NCI-H2196 (cell line): Measurements from ENCODE around the gene ZDHHC1.
"Not testable (repeated sequence)": the region's sequence is repeated elsewhere in the genome, so short reads cannot be mapped to it uniquely, and the experiment has no call there.

ENCODE experiments used
- DNase-seq: peaks from one replicate; lab custom pipeline; 2025; ENCODE audit not compliant: unreplicated experiment; lab: John Stamatoyannopoulos, UW

Gene ZDHHC1

DNA sequence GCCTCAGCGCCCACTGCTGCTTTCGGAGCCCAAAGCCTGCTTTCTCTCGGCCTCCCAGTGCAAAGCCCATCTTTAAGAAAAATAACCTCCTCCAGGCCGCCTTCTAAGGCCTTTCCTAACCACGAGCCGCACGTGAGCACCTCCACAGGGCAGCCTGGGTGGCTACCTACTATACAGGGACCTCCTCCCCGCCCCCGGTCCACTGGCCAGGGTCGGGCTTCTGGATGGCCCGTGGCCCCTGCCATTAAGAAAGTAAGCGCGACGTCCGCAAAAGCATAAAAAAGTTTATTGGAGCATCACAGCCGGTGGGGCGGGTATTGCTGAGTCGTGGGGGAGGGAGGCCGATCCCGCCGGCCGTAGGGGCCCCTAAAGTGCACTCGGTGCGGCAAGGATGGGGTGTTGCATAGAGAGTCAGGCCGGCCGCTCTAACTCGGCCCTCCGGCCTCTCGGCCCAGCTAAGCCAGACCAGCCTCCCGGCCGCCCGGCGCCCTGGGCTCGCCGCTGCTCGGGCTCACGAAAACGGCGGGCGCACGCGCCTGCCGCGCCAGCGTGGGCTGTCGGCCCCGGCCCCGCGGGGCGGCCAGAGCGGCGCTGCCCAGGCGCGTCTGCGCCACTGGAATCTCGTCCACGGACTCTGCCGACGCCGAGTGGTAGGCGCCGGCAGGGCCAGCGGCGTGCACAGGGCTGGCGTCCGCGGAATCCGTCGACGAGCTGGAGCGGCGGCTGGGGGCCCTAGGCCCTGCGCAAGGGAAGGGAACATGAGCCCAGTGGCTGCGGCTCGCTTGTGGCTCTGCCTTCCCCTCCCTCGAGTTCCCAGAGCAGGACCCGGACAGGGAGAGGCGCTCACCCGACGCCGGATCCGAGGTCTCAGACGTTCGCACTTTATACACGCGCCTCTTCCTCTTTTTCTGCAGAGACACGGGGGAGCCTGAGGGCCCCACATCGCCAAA, 21.8 kb downstream of the ZDHHC1 start:
- no peak for DNase-seq

- no peak for DNase-seq
Observed at GRCh38 chr16:67393788-67394154, 22.5 kb downstream of the ZDHHC1 start.

DNA sequence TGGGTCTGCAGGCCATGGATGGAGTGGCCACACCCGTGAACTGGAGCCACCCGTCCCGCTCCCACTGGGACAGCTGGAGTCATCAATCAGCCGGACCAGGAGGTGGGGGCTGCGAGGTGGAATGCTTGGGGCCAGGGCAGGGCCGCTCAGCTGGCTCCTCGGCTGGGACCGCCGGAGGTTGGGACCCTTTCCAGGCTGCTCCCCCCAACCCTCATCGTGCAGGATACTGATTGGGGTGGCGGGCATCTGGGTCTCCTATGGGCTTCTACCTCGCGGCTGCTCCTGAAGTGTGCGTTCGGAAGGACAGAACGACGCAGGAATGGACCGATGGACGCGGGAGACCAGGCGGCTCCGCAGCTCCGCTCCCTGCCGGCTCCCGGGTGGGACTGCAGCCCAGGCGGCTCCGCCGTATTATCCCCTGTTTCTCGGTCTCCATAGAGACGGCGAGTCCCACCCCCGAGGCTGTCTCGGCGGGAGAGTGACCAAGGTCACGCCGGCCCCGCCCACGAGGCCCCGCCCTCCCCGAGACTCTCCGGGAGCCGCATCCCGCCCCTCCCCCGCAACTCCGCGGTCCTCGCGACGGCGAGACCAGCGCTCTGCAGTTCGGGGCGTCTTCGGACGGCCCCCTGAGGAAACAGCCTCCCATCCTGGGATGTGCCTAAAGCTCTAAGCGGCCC, 23.0 kb downstream of the ZDHHC1 start, which contains the start of gene TPPP3:
TSS of gene TPPP3 (minus strand) at position 388 of the 677 bp plus-strand sequence. CDS start 2,387 bp downstream, outside the sequence.
- peak; percentile 71 for DNase-seq

- DNase-seq, result no peak
Observed at GRCh38 chr16:67392301-67393059, 23.8 kb downstream of the ZDHHC1 start.

DNA sequence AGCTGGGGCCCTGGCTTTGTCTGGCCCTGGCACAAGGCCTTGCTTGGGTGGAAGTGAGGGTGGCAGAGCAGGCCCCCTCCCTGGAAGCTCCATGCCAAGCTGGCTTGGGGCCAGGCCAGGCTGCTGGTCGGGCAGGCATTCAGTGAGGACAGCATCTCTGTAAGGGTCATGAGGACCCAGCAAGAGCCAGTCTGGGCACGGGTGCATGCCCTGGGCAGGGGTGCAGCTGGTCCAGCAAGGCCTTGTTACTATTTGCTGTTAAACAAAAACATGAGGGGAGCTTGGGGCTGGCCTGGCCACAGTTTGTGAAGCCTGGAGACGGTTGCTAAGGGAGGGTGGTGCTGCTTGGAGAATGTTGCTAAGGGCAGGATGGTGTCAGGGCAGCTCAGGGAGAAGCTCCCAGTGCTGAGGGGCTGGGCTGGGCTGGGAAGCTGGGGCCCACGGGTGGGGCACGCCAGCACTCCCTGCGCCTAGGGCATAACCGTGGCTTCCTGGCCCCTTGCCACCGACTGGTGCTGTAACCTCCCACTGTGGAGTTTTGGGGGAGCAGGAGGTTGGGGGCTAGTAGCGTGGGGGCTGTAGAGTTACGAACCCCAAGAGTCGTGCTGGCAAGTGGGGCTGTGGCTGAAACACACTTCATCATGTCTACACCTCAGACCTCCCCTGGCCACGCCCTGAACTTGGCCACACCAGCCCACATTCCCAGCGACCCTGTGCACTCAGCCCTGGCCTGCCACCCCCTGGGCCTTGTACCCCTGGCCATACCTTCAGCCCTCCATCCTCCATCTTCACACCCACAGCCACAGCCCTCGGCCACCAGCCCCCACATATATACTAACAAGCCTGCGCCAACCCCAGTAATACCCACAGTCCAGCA, 24.6 kb downstream of the ZDHHC1 start:
- peak; percentile 69 for DNase-seq

GRCh38 chr16:67390816-67391423, 25.4 kb downstream of the ZDHHC1 start:
- no peak for DNase-seq

GRCh38 chr16:67389911-67390815, 26.1 kb downstream of the ZDHHC1 start:
- no peak for DNase-seq

DNA sequence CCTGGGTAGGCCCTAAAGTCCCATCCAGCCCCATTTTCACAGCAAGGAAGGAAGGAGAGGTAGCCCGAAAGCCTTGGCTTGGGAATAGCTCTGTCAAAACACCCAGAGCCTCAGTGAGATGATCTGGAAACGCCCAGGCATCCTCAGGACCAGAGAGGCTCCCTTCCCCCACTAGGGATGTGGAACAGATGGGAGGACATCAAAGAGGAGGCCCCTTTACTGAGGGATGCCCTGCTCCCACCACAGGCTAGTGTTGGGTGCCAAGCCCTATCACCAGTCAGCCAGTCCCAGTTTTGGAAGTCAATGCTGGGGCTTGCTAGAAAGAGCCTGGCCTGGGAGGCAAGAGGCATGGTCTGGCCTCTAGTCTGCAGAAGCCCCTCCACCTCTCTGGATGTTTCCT, 27.7 kb downstream of the ZDHHC1 start:
- DNase-seq, result no peak

DNA sequence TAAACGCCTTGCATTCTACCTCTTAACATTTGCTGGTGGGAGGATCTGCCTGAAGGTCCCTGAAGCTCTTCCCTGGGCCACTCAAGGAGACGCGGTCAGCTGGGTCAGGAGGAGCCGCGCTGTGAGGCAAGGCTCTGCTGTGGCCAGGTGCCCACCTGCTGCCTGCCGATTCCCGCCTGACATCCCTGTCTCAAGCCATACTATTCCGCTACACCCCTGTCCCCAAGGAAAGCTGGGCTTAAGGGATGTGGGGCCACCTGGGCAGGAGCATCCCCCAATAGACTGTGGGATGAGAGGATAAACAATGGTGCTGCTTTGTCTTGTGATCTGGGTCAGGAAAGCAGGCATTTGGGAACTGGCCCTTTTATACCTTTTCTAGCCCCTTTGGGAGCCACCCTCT, 28.1 kb downstream of the ZDHHC1 start:
- no peak for DNase-seq

DNA sequence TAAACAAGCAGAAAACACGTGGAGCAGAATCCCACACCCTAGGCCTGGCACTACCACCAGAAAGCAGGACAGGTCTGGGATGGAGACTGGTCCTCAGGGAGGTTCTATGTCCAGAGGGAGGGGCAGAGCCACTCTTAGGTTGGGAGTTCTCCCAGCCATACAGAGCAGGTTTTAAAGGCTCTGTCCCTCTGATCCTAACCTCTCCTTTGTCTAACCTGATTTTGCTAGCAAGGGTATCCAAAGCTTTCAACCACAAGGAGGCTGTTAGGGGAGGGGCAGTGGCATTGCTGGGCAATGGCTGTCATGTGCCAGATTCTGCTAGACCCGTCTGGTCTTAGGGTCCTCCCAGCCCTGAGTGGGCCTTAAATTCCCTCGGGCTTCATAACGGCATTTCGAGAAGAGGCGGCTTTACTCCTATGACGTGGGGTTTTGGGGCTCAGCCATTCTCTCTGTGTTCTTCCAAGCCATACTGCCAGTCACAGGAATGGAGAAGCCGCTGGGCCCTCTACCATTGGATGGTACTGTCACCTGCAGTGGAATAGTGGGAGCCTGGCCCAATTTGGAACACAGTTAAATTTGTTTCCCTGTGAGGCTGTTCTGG, 28.7 kb downstream of the ZDHHC1 start:
- no peak for DNase-seq

DNA sequence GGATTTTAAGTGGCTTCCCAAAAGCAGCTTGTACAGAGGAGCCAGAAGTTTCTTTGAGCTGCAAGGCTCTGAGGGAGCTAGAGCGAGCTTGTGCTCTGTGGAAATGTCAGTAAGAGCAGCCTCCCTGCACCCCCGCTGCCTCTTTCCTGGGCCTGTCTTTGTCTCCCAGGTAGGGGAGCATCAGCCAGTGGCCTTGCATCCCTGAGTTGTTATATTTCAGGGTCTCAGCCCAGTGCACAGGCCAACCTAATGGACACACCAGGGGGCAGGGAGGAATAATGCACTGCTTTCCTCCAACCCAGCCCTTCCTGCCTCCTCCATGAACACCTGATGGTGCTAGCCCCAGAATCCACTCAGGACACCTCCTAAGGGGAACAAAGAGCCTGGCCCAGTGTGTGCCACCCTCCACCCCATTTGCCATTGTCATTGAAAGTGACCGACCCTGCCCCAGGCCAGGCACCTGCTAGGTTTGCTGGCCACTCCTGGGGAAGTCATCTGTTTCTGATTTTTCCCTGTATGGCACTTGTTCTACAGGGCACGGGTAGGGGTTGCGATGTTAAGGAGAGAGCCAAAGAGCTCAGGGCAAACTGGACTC, 29.3 kb downstream of the ZDHHC1 start:
- DNase-seq, result no peak

- DNase-seq, result no peak
Observed at GRCh38 chr16:67384778-67385510, 31.3 kb downstream of the ZDHHC1 start.

GRCh38 chr16:67383284-67383683, 33.0 kb downstream of the ZDHHC1 start:
- no peak for DNase-seq

DNA sequence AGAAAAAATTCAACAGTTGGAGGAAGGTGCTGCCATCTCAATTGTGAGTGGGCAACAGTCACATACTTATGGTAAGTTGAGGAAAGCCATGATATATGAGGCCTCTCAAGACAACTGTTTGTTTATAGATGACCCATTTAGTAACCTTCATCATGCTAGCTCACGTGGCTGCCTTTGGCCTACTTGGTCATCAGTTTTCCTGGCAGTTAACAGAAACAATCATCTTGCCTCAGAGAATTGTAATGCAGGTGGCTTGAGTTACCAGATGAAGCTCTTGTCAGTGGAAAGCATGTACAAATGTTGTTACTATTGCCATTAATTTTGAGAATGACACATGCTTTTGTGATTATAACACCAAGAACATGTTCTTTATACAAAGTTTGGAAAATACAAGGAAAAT, 37.6 kb downstream of the ZDHHC1 start:
- DNase-seq, result no peak

- not testable (repeated sequence) for DNase-seq
Observed at GRCh38 chr16:67376012-67376411, 40.3 kb downstream of the ZDHHC1 start.

DNA sequence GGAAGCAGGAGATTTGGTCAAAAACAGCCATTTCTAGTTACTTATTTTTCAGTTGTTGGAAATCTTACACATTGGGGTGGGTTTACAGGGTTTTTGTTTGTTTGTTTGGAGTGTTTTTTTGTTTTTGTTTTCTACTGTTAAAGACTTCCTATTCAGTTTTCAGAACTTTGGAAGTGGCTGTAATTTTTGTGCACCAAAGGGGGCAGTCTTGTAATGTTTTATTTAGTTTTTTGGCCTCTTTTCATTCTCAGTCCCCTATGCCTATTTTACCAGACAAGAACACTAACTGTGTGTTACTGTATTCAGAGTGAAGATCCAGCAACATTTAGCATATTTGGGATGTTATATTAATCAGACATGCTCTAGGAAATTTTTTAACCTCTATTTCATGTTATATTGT, 43.6 kb downstream of the ZDHHC1 start:
- DNase-seq, result no peak

DNA sequence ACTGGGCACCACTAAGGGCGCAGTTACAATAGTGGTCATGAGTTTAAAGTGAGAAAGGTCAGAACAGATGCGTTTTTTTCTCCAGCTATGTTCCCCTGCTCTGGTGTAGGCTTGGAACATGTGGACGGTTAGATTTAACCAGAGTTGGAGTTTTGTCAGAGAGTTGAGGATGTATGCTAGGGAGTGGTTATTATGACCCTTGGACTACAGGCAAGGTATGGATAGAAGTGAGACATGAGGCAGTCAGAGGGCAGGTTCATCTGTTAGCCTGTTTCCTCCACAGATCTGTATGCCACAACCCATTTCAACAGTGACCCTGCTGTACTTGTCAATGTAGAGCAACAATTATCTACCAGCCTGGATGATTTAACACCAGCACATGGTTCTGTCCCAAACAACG, 45.6 kb downstream of the ZDHHC1 start:
- DNase-seq, result no peak
